Stimulated activated CD4-positive, alpha-beta T cell treated with anti-CD3 and anti-CD28 coated beads, Interleukin-2, amount 100 ng/mL, for 4 hours (primary cell): ENCODE data around the gene RPP25L.

Experiments
- DNase-seq: peaks from one replicate; pipeline ENCODE4 v3.0.0-alpha.2; 2020; ENCODE audit warnings: low read depth

The RPP25L gene

GRCh38 chr9:34585946-34586669 is 25.8 kb downstream of the RPP25L start:
- DNase-seq, result no peak

DNA sequence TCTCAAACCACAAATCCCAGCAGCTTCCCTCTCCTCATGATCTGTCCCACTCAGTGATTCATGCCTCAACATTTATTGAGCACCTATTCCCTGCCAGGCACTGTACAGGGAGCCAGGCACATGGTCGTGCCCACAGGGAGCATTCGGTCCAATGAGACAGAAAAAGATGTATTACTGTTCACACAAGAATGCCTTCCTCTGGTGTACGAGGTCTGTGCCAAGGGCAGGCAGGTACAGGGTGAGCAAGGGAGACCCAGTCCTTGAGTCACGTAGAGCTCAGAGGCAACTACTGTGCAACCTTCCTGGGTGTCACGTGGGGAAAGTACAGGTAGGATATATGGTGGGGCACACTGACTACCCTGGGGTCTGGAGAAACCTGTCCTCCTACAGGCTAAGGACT is 26.9 kb downstream of the RPP25L start:
- DNase-seq, result no peak

DNA sequence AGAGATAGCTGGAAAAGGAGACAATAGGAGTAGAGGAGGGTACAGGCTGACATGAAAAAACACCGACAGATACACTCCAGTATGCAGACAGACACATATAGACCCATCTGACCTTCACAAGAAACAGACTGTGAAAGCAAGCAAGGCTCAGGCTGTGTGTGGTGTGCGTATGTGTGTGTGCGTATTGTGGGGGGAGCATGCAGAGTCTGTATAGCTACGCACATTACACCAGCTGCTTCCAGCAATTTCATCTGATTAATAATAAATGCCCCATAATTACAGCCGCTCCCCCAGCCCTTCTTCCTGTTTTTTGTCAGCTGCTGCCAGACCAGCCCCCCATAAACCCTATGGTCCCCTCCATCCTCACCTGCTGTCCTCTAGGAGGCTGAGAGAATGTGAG is 29.1 kb downstream of the RPP25L start:
- no peak for DNase-seq

DNA sequence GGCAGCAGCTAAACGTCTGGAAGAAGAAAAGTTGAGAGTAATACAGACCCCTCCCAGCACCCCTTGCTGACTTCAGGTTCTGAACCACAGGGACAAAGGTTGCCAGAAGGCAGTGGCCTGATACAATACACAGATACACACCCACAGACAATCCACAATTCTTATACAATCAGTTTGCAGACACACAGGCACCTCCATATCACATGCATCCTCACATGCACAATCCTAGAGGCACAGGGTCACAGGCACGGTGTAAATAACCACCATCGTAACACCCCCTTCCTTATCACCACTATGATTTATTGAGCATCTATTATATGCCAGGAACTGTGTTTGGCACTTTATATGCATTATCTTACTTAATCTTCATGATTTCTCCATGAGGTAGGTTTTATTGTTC is 30.6 kb downstream of the RPP25L start:
- DNase-seq, result no peak

GRCh38 chr9:34580358-34580757 is 31.5 kb downstream of the RPP25L start:
- DNase-seq, result no peak

GRCh38 chr9:34579808-34580163 is 32.1 kb downstream of the RPP25L start:
- no peak for DNase-seq

DNA sequence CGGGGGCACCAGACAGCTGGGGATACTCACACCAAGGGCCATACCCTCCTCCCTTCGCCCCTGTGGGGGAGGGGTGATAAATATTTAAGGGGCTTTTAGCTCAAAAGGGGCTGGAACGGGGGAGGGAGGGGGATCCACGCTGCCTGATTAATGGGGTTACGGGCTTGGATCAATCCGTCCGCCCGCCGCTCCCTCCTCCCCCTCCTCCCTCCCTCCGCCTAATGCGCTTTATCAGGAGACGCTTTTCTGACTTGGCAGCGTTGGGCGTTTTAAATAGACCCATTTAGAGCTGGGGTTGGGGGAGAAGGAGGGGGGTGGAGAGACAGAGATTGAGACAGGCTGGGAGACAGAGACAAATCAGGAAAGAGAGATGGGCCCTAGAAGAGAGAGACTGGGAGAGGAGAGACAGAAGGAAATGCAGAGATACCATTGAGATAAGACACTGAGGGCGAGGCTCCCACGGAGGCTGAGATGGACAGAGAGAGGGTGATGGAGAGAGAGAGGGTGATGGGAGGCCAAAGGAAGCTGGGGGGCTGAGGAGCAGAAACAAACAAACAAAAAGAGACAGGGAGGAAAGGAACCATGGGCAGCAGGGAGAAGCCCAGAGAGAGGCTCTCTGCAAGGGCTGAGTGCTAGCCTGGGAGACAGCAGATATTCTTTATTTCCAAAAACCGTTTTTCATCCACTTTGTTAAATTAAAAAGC is 32.6 kb downstream of the RPP25L start:
- no peak for DNase-seq

- DNase-seq, result no peak
These were observed 33.4 kb downstream of the RPP25L start for GRCh38 chr9:34578241-34579103.

- no peak for DNase-seq
These were observed 34.3 kb downstream of the RPP25L start for GRCh38 chr9:34577400-34578240.

- no peak for DNase-seq
These were observed 35.1 kb downstream of the RPP25L start for GRCh38 chr9:34576597-34577399.

DNA sequence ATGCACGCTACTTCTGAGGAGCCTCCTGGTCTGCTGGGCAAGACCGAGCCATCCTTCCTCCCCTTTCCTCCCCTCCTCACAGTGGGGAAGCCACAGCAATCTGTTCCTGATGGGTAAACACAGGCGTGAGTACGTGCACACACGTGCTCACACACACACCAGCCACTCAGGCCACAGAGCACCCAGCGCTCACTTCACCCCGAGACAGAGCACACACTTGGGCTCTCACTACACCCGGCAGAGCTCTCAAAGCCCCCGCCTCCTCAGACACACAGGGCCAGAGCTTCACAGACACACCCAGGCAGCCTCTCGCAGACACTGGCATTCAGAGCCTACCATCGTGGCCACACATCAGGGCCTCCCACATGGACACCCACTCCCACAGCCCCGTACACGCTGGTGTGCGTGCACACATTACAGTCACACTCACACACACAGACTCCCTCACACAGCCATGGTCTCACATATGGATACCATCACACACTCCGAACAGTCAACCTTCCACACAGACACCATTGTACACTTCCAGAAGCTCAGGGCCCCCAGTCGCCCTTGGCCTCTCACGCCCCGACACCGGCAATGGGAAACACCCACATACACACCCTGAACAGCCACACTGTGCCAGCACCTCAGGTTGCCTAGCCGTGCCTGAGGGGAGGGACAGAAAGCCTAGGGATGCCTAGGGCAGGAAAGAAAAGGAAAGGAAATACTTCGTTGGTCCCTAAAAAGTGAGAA is 35.9 kb downstream of the RPP25L start:
- no peak for DNase-seq

- DNase-seq, result no peak
These were observed 36.7 kb downstream of the RPP25L start for GRCh38 chr9:34575241-34575640.

- DNase-seq, result no peak
These were observed 37.3 kb downstream of the RPP25L start for GRCh38 chr9:34574571-34574970.

- no peak for DNase-seq
These were observed 38.1 kb downstream of the RPP25L start for GRCh38 chr9:34573599-34574325.

GRCh38 chr9:34572628-34573027 is 39.3 kb downstream of the RPP25L start:
- no peak for DNase-seq

- DNase-seq, result no peak
These were observed 39.8 kb downstream of the RPP25L start for GRCh38 chr9:34572092-34572491.

- DNase-seq, result no peak
These were observed 40.5 kb downstream of the RPP25L start for GRCh38 chr9:34571481-34571810.

DNA sequence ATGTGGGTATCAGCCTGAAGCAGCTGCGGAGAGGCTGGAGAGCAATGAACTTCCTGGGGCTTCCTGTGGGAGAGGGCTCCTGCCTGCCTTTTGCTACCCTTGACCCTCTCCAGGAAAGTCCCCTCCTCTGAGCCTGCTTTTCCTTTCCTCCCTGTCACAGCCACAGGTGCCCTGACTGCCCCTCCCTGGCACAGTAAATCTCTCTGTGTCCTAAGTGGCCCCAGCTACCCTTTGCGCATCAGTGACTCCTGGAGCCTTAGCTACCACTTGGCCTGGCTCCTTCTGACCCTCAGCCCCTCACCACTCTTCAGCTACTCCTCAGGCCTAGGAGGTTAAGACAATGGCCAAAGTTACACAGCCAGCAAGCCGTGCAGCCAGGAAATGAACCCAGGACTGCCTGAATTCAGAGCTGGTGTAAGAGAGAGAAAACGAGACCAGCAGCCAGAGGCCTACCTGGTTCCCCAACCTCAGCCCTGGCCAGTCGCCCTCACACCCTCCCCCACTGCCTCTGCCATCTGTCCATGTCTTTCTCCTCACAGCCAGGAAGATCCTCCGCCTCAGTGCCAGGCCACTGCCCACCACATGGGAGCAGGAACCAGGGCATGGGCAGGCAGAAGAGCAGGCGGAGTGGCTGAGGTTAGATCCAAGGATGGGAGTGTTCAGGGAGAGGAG is 41.0 kb downstream of the RPP25L start:
- no peak for DNase-seq

- no peak for DNase-seq
These were observed 41.5 kb downstream of the RPP25L start for GRCh38 chr9:34570376-34570775.
